K562 (cell line): ENCODE results near the gene TUT1. TPM values are rescaled to one million over a fixed set of nuclear protein-coding genes. Genes with fewer than 3 reads are reported as not detected.

Source experiments
- CBX5 ChIP-seq: IDR thresholded peaks from 2 replicates; pipeline ENCODE4 v1.6.1; 2014; ENCODE audit warnings: low read depth, borderline replicate concordance
- CC2D1A ChIP-seq: fragments of 450-650 bp; IDR thresholded peaks from 2 replicates; pipeline ENCODE4 v1.6.1; 2017; ENCODE audit warnings: mild to moderate bottlenecking
- FOXA3 ChIP-seq, 2 experiments: fragments of 450-650 bp in 1 of 2; sonication (generic) in 1 of 2; formaldehyde crosslinking; IDR thresholded peaks in 1 of 2; conservative IDR thresholded peaks in 1 of 2; 2 replicates each; pipeline versions ENCODE4 v1.4.0 to v1.8.0; 2020 to 2022; ENCODE audit warnings: mild to moderate bottlenecking in 2 of 2, missing genetic modification reagents in 1 of 2
- GABPA ChIP-seq: fragments of 200-800 bp; sonication (Bioruptor generic); conservative IDR thresholded peaks from 2 replicates; pipeline ENCODE4 v1.6.1; 2016; ENCODE audit warnings: low read depth, missing genetic modification characterization, missing compliant biosample characterization
- PCBP1 ChIP-seq: fragments of 200-400 bp; formaldehyde crosslinking; IDR thresholded peaks from 2 replicates; pipeline ENCODE4 v1.6.1; 2018; ENCODE audit warnings: mild to moderate bottlenecking, low read depth, low read length; ENCODE audit not compliant: poor library complexity, severe bottlenecking
- RAD21 ChIP-seq, 2 experiments: fragments of 250-450 bp in 1 of 2; fragments of 450-650 bp in 1 of 2; sonication (Bioruptor Pico) in 1 of 2; formaldehyde crosslinking in 1 of 2; IDR thresholded peaks in 1 of 2; conservative IDR thresholded peaks in 1 of 2; 2 replicates each; pipeline versions ENCODE4 v1.4.0 to v1.8.0; 2020 to 2022; ENCODE audit warnings: mild to moderate bottlenecking in 2 of 2, moderate library complexity in 1 of 2
- STAG1 ChIP-seq: sonication (generic); formaldehyde crosslinking; IDR thresholded peaks from 2 replicates; pipeline ENCODE4 v1.5.0; 2020; ENCODE audit warnings: missing genetic modification reagents, borderline replicate concordance
- TARDBP ChIP-seq: fragments of 450-650 bp; IDR thresholded peaks from 2 replicates; pipeline ENCODE4 v1.6.1; 2016
- TRIM25 ChIP-seq: fragments of 450-650 bp; IDR thresholded peaks from 2 replicates; pipeline ENCODE4 v1.7.0; 2016; ENCODE audit warnings: borderline replicate concordance
- ZNF124 ChIP-seq: sonication (generic); formaldehyde crosslinking; IDR thresholded peaks from 2 replicates; pipeline ENCODE4 v1.8.1; 2022; ENCODE audit warnings: missing genetic modification reagents
- ZNF146 ChIP-seq: IDR thresholded peaks from one replicate; pipeline ENCODE4 v1.6.1; 2018; ENCODE audit warnings: missing compliant biosample characterization; ENCODE audit not compliant: unreplicated experiment
- polyA plus RNA-seq, 8 experiments: library from polyadenylated mRNA; depleted of rRNA in 4 of 8; stranded (reverse) in 5 of 8; unstranded in 3 of 8; fragments of >200 nt; fragmentation: Nextera tagmentation in 2 of 8; fragmentation: Illumina TruSeq in 1 of 8; extraction: Ambion mirVana in 2 of 8; extraction: Trizol in 1 of 8; gene quantifications; 2 replicates each; pipeline versions ENCODE4 v1.2.1 to v1.2.3, GENCODE V29; 2011 to 2014; ENCODE audit warnings: inconsistent platforms in 1 of 8, missing spikeins in 1 of 8
- total RNA-seq, 7 experiments: library from RNA; depleted of rRNA in 6 of 7; stranded (reverse); fragments of >200 nt in 6 of 7; fragmentation: Illumina TruSeq in 2 of 7; extraction: Trizol in 2 of 7; gene quantifications; 2 replicates each; pipeline versions ENCODE4 v1.2.1 to v1.2.3, GENCODE V29; 2011 to 2021; ENCODE audit warnings: low replicate concordance in 1 of 7

The TUT1 gene
- total and polyA plus RNA-seq, 9 of the 15 experiments (the other 6 are each of a cell fraction or from before 2014, with no cell fraction given): 0.66 to 44.3 (median 15.7) TPM

GRCh38 chr11:62627713-62628112 lies 36.4 kb upstream of the TUT1 start (continued):
- no peak for TF ChIP-seq ZNF146 (CRISPR knock-in tag)
- no peak for TF ChIP-seq TARDBP
- no peak for TF ChIP-seq FOXA3 (CRISPR knock-in tag; conservative IDR thresholded peaks at IDR 0.05 in 1 of 2, IDR thresholded peaks at IDR 0.05 in 1 of 2)
- no peak for TF ChIP-seq GABPA
- no peak for TF ChIP-seq TRIM25
- no peak for TF ChIP-seq CC2D1A
- no peak for TF ChIP-seq STAG1
- TF ChIP-seq CBX5: no peak
- TF ChIP-seq PCBP1: no peak
- no peak for TF ChIP-seq ZNF124
- peak in 1 of 2 experiments; percentile 17; a peak in 1 of 4 replicates for TF ChIP-seq RAD21 (CRISPR knock-in tag; conservative IDR thresholded peaks at IDR 0.05 in 1 of 2, IDR thresholded peaks at IDR 0.05 in 1 of 2)
- TF ChIP-seq, all 486 proteins: peak for 3
